Stomach (tissue), 4 donors: ENCODE data around the gene FERMT3.

Experiments
- CTCF ChIP-seq, 7 experiments: fragments of 450-650 bp in 4 of 7; fragments of 200-600 bp in 3 of 7; sonication (generic) in 3 of 7; IDR thresholded peaks; one replicate each; pipeline ENCODE4 v1.5.1; 2016 to 2019; ENCODE audit warnings: antibody characterized with exemption in 7 of 7, control low read depth in 2 of 7, mild to moderate bottlenecking in 1 of 7
- EP300 ChIP-seq: sonication (generic); formaldehyde crosslinking; IDR thresholded peaks from one replicate; pipeline ENCODE4 v1.6.1; 2017; ENCODE audit warnings: antibody characterized with exemption

- TF ChIP-seq CTCF (IDR thresholded peaks at IDR 0.05) (no peak), EP300 (no peak)
These were observed 42.1 kb downstream of the FERMT3 start for GRCh38 chr11:64248578-64248977.
